Glomerular visceral epithelial cell (primary cell): ENCODE results near the gene TBC1D22A.
"Not testable (repeated sequence)": the region's sequence is repeated elsewhere in the genome, so short reads cannot be mapped to it uniquely, and the experiment has no call there.

Experiments used
- DNase-seq: peaks from one replicate; pipeline ENCODE4 v3.0.0-alpha.2; 2016; ENCODE audit errors: extremely low spot score

Gene TBC1D22A

DNA sequence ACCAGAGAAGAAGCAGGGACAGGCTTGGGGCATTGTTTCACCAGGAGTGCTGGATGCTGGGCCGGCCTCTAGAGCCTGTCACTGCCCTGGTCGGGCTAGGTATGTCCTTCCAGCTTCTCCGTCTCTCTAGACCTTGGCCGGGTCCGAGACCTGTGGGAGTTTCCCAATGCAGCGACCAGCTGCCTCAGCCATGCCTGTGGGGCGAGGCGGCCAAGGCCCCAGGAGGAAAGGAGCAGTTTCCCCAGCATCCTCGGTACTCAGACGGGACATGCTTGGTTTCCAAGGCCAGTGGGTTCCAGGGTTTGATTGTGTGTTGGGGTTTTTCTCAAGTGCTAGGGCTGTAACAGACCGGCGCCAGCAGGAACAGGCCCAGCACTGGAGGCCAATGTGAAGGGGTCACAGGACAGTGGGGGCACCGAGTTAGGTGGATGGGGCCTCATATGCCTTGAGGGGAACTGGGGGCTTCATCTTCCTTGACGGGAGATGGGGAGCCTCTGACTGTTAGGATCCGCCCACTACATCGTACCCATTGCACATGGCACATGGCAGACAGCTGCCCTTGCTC, 339.0 kb downstream of the TBC1D22A start:
- DNase-seq = no peak

DNA sequence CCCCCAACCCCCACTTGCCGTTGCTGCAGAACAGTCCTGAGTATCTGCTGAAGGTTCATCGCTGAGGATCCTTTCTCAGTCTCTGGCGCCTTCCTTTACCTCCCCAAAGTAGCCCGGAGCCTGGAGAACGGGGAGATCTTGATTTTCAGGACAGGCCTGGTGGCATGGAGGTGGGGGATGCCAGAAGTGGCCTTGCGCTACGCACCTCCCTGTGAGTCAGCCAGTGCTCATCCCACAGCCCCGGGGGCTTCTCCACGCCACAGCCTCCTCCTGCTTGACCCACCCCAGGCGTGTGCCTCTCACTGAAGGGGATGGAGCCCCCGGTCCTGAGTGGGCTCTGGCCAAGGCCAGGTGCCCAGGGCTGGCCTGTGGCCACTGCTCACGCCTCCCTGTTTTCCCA, 339.6 kb downstream of the TBC1D22A start:
- DNase-seq = no peak

DNA sequence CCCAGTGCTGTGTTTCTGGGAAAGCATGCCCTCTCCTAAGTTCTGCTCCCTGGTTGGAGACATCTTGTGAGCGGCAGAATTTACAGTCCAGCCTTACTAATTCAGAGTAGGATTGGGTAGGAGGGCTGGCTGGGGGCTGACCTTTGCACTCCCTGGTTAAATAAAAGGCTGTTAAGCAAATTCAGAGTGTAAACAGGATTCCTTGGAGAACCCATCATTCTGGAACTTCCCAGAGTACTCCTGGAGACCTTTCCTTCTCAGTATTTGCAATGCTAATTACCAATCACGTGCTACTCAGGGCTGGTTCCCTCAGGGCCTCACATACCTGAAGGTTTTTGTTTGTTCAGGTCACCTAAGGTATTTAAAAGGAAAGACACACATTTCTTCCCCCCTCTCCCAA, 340.2 kb downstream of the TBC1D22A start:
- no peak for DNase-seq

DNA sequence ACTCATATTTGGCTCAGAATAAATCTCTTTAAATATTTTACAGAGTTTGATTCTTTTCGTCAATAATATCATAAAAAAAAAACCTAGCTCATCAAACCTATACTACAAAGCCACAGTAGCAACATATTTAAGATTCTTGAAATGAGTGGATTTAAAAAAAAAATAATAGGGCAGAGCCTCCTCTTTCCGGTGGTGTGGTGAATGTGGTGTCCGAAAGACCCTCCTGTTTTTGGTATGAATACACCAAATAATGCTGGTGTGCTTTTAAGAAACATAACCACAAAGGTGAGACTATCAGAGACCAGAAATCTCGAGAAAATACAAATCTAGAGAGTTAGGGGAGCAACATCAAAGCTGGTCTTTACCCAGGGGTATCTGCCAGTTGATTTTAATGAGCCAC, 342.6 kb downstream of the TBC1D22A start:
- no peak for DNase-seq

DNA sequence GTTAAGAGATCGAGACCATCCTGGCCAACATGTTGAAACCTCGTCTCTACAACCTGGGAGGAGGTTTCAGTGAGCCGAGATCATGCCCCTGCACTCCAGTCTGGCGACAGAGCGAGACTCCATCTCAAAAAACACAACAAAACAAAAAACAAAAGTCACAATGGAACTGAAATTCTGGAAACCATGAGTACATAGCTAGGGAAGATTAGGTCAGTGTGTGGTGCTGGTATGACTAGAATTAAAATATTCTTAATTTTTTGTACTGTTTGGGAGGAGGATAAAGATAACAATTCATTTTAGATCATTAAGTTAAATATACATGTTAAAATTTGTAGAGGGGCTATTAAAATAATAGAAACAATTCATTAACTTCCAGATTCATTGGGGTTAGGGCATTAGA, 344.4 kb downstream of the TBC1D22A start:
- no peak for DNase-seq

DNA sequence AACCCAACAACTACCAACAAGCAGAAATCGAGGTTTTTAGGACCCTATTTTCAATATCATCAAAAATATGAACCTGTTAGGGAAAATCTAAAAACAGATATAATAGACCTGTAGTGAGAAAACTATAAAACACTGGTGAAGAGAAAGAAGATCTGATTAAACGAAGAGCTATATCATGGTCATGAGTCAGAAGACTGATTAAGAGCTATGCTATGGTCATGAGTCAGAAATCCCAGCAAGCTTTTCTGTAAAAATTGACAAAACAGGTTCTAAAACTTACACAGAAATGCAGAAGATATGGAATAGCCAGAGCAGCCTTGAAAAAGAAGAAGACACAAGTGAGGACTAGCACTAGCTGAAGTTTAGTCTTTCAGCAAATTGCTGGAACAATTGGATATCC, 345.0 kb downstream of the TBC1D22A start:
- peak; percentile 35 for DNase-seq

DNA sequence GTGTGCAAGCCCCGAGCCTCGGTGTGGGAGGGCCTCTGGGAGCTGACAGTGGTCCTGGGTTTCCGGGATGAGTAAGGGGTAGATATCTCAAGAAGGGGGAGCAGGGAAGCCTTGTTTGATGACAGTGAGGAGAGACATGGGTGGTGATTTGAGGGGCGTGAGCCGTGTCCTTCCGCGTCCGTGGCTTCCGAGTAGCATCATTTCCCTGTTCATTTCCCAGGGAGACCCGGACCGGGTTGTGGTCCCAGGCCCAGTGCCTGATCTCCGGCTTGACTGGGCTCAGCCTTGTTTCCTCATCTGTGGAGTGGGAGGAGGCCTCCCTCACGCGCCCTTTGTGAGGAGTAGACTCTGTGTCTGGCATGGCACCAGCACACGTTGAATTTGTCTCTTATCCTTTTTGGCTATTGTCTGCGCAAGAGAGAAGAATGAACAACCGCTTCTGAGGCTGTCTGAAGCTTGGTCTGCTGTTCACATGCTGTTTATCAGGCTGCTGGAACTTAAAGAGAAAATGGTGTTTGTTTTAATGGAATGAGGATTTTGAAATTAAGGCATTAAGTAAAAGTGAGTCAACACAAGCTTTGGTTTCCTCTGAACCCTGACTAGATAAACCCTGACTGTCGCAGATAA, 348.5 kb downstream of the TBC1D22A start:
- no peak for DNase-seq

DNA sequence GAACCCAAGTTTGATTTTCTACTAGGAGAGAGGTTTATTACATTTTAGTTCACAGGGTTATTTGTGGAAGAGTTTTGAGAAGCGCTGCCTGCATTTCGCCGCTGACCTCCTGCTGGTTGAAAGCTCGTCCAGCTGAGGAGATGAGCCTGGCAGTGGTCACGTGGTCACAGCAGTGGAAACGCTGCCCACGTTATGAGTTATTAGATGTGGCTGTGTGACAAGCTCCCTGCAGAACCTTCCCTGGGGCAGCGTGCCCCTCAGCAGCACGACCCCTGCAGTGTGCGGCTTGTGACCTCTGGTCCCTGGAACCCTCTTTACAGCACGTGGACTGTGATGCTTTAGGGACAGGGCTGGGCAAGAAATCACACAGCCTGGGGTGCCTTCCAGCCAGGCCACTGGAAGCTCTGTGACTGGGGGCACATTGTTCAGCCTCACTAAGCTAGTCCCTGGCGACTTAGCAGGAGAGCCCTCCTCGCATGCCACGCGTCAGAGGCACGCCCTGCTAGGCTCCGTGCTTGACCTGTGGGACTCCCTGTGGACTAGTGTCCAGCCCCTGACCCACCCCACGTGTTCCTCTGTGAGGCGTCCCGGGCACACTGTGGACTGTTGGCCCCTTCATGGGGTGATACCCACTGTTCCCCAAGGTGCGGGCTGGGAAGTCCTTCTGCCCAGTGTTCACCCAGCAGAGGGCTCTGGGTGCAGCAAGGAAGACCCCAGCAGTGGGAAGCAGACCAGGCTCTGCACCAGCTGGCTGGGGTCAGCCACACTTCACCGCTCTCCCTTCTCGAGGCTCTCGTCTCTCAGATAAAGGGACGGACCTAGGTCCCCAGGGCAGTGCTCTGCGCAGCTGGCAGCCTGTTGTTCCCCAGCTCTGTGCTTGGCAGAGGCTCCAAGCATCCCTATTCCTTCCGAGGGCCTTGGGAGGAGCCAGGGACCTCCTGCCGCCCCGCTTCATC, 349.5 kb downstream of the TBC1D22A start:
- DNase-seq = no peak

DNA sequence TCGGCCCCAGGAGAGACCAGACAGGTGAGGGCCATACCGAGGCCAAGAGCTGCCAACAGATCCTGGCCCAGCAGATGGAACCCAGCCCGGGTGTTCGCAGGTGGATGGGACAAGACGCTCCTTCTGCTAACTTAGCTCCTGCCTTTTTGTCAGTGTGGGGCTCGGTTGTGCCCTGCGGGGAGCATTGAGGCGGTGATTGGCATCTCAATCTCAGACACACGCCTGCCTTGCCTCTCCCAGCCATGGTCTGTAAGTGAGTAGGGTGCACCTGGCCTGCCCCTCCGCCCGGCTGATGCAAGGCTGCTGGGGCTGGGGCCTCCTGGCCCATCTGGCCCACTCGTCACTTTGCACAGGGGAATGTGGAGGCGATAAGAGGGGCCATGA, 350.1 kb downstream of the TBC1D22A start:
- no peak for DNase-seq

DNA sequence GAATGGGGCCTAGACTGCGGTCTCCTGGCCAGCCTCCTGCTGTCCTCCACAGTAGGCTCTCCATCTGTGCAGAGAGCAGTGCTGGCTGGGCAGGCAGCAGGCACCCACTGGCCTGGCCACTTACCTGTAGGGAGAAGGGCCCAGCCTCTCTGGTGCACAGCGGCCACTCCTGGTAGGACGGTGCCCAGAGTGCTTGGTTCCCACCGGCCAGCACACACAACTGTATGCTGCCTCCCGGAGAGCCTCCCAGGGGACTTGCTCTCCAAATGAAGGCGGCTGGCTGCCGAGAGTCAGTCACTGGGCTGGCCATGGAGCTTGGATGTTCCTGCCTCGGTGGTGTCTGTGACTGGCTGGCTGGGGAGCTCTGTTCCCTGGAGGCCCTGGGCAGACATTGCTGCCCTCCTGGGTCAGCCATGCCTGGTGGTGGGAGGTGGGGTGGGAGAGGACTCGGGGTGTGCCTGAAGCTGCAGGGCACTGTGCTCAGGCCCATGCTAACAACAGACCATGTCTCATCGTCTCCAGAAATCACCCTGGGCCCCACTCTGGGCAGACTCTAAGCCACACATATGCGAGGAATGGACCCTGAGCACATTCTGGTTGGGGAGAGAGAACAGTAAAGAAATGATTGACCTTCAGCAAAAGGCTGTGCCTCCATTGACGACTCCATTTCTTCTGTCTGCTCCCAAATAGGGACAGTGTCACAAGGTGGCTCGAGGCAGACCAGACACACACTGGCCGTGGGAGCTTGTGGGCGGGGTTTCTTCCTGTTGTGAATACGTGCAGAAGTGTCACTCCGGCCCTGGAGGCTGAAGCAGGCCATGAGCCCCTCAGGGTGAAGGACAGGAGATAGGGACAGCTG, 350.8 kb downstream of the TBC1D22A start:
- DNase-seq = no peak

DNA sequence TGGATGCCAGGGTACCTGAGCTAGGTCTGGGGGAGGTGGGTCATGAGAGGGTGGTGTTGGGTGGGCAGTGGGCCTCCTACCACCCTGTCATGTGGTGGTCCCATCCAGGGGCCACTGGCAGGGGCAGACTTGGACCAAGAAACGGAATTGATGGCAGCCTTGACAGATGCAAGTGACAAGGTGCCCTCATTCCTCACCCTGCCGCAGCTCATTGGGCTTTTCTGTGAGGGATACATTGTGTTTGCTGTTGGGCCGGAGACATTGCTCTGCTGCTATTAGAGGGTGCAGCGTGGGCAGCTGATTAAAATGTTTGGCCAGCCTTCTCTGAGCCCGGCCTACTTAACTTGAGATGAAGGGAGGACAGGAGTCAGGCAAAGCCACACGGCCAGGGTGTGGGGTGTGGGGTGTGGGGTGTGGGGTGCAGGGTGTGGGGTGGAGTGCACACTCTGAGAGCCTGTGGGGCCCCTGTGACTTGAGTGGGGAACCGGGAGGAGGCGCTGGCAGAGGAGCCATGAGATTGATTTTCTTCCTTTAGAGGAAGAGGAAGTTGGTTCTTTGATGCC, 351.5 kb downstream of the TBC1D22A start:
- no peak for DNase-seq

DNA sequence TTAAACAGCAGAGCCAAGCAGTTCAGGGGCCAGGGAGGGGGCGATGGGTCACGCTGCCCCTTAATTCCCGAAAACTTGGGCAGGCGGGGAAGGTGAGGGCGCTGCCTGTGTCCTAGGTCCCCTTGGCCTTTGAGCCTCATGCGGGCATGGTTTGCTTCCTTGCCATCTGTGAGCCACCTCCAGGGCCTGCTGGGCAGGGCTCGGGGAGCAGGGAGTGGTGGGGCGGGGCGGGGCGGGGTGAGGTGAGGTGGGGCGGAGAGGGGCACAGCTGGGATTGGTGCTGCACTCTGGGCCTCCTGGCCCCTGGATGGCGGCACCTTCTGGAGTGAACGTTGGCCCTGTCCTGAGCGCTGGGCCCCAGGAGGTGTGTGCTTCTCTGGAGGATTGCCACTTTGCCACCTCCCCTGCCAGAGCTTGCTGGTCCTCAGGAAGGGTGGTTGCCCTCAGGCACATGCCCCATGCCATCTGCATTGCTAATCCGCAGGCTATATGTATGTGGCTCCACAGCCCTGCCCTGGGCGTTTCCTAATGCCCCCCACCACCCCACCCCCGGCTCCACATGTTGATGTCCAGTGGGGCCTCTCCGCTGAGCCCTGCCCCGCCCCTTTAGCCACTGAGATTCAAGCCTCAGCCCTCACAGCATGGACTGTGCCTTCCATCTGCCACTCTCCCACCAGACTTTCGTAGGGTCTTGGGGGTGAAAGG, 352.5 kb downstream of the TBC1D22A start:
- DNase-seq = no peak

DNA sequence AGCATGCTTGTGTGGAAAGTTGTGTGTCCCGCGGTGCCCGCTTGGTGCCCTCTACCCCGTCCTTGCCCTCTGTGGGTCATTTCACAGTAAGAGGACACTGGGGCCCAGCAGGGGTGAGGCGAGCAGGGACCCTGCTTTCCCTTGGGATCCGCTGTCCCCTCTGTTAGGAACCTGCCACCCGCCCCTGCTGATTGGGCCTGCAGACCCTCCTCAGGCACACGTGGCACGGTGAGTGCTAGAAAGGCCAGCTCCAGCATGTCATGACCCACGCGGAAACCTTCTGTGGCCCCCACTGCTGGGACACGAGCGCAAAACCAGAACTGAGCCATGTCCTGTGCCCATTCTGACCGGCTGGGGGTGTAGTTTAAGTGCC, 353.1 kb downstream of the TBC1D22A start:
- DNase-seq = no peak

DNA sequence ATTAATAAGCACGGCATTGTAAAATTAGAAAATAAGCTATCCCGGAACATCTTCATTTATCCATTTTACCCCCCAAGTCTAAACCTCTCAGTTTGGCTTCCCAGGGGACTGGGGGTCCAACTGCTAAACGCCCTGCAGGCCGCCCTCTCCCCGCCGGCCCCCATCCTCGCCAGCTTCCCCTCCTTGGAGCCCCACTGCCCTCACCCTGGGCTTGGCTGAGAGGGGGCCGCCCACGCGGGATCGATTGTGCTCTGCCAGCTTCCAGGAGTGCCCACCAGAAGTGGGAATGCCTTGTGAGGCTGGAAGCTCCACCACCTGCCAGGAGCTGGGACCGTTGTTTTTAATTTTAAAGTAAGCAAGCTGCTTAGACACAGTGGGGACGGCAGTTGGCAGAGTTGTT, 353.5 kb downstream of the TBC1D22A start:
- DNase-seq = no peak

DNA sequence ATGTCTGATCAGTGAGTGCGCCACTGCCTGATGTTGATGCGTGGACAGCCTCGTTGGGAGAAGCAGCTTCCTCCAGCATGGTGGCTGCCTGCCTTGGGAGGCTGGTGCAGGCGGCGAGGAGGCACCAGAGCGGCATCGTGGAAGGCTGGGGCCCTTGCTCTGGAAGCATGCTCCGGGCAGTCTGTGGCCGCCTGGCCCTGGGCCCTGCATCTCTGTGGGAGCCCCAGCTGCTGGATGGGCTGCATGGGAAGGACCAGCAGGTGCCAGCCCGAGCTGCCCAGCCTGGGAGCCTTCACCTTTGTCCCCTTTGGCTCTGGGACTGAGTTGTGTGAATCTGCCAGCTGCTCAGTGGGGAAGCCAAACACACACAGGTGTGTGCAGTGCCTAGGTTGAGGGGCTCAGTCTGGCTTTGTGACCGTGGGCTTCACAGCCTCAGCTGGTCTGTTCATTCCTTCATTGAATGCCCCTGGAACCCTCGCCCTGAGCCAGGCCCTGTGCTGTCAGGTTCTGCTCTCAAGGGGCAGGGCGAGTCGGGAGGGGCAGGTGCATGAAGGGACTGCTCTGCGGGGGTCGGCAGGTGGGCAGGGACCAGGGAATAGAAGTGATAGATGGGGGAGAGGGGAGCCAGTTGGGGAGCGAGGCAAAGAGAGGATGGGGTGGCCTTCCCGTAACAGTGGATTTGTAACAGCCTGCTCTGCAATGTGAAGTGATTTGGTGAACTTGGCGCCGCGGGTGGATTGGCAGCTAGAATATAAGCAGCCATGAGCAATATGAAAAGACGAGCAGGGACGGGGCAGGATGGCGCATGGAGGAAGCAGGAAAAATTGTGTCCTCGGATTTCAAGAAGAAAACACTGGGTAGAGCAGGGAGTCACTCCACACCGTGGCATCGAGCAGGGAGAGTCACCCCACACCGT, 354.2 kb downstream of the TBC1D22A start:
- DNase-seq = no peak

DNA sequence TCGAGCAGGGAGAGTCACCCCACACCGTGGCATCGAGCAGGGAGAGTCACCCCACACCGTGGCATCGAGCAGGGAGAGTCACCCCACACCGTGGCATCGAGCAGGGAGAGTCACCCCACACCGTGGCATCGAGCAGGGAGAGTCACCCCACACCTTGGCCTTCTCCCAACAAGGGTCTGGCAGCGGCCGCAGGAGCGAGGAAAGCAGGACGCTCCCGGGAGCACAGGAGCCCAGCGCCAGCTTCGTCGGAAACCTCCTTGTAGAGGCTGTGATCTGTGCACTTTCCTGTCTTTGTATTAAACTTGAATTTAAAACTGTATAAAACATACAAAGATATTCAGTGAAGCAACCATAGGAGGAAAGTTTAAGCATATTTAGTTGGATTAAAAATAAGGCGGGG, 355.0 kb downstream of the TBC1D22A start:
- not testable (repeated sequence) for DNase-seq

DNA sequence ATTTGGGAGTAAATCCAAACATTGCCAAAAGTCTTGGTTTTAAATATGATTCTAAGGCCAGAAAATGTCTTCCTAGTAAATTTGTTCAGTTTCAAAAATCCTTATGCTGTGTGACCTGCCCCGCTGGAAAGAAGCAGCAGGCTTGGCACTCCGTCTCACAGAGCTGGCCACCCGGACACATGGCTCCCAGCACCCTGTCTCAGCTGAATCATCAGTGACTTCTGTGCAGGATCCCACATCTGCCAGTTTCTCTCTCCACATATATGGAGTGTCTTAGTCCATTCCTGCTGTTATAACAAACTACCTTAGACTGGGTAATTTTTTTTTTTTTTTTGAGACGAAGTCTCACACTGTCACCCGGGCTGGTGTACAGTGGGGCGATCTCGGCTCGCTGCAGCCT, 356.7 kb downstream of the TBC1D22A start:
- DNase-seq = no peak

DNA sequence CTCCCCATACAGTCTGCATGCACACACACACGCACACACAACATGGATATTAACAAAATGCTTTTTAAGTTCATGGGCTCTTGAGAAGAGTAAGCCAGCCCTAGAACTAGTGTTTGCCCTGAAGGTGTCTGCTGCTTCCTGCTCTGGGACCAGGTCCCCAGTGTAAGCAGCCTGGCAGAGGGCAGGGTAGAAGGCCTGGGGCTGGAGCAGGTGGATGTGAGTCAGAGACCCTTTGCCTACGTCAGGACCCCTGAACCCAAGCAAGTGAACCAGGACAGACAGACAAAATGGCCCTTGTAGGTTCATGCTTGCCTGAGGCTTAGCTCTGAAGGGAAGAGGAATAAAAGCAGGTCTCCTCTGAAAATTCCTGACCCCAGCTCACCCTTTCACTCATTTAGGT, 357.9 kb downstream of the TBC1D22A start:
- DNase-seq = no peak

DNA sequence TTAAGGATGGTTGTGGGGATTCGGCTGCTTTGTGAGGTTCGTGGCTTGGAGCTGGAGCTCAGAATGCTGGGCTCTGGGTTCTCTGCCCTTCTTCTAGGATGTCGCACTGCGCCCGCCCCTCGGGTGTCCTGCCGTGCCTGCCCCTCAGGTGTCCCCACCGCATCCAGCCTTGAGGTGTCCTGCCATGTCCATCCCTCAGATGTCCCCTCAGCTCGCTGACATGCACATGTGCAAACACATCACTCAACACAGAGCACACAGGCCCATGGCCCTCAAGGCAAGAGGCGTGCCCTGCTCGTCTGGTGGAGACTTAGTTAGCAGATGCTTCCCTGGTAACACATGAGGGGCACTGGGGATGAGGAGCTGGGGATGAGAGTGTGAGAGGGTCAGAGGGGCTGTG, 359.3 kb downstream of the TBC1D22A start:
- no peak for DNase-seq

DNA sequence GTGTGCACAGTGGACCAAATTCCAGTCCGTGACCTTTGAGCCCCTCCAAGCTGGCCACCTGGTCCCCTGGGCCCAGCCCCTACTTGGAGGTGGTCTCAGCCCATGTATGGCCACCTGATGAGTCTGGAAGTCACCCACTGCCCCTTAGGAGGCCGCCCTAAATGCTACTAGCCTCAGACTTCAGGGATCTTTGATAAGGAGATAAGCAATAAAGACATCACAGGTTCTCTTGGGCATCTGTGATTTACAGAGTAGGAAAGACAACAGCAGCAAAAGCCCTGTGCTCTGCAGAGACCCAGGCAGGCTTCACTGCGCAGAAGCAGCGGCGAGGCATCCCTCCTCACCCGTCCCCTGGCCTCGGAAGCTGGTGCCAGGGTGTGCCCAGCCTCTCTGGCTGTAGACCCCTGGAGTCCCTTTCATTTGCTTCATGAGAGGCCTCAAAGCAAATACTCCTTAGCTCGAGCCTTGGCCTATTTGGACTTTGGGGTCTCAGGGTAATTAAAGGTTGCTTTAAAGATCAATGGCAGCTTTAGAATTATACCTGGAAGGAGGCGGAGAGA, 360.1 kb downstream of the TBC1D22A start:
- no peak for DNase-seq
